ENCODE measurements around the gene TAGLN.

The TAGLN gene

DNA sequence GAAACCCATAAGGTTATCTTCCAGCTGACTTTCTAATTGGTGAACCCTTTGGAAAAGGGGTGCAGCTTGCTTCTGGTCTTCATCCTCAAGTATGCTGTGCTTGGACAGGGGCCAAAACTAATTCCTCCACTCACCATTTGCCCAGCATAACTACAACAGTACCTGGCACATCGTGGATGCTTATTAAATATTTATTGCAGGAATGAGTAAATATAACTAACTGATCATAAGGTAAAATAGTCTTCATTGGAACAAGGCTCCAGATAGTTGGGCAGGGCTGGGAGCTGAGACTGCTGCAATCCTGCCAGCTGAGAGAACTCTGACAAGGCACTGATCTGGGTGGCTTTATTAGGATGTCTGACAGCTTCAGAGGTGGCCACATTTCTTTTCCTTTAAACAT is 23.0 kb upstream of the TAGLN start:
- TF ChIP-seq, protein P1, sequence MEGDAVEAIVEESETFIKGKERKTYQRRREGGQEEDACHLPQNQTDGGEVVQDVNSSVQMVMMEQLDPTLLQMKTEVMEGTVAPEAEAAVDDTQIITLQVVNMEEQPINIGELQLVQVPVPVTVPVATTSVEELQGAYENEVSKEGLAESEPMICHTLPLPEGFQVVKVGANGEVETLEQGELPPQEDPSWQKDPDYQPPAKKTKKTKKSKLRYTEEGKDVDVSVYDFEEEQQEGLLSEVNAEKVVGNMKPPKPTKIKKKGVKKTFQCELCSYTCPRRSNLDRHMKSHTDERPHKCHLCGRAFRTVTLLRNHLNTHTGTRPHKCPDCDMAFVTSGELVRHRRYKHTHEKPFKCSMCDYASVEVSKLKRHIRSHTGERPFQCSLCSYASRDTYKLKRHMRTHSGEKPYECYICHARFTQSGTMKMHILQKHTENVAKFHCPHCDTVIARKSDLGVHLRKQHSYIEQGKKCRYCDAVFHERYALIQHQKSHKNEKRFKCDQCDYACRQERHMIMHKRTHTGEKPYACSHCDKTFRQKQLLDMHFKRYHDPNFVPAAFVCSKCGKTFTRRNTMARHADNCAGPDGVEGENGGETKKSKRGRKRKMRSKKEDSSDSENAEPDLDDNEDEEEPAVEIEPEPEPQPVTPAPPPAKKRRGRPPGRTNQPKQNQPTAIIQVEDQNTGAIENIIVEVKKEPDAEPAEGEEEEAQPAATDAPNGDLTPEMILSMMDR (IDR thresholded peaks at IDR 0.05; ENCODE audit: low read depth, low read length): no peak
- DNase-seq (ENCODE audit: extremely low read depth, low read depth): no peak

DNA sequence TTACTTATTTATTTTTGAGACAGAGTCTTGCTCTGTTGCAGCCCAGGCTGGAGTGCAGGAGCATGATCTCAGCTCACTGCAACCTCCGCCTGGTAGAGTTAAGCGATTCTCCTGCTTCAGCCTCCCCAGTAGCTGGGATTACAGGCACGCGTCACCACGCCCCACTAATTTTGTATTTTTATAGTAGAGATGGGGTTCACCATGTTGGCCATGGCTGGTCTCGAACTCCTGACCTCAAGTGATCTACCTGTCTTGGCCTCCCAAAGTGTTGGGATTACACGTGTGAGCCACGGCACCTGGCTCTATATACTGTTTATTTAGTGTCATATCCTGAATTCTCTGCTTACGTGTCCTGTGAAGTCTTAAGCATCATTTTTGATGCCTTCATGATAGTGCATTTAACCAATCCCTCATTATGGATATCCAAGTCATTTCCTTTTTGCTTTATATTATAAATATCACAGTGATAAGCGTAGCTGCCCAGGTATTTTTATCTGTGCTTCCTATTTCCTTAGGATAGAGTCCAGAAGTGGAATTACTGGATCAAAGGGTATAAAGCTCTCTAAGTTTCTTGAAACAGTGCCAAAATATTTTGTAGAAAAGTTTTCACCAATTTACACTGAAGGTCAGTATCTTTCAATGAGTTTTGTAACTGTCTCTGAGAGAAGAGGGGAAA is 21.5 kb upstream of the TAGLN start:
- TF ChIP-seq, protein P1 (IDR thresholded peaks at IDR 0.05; ENCODE audit: low read depth, low read length): no peak
- no peak for DNase-seq (ENCODE audit: extremely low read depth, low read depth)

DNA sequence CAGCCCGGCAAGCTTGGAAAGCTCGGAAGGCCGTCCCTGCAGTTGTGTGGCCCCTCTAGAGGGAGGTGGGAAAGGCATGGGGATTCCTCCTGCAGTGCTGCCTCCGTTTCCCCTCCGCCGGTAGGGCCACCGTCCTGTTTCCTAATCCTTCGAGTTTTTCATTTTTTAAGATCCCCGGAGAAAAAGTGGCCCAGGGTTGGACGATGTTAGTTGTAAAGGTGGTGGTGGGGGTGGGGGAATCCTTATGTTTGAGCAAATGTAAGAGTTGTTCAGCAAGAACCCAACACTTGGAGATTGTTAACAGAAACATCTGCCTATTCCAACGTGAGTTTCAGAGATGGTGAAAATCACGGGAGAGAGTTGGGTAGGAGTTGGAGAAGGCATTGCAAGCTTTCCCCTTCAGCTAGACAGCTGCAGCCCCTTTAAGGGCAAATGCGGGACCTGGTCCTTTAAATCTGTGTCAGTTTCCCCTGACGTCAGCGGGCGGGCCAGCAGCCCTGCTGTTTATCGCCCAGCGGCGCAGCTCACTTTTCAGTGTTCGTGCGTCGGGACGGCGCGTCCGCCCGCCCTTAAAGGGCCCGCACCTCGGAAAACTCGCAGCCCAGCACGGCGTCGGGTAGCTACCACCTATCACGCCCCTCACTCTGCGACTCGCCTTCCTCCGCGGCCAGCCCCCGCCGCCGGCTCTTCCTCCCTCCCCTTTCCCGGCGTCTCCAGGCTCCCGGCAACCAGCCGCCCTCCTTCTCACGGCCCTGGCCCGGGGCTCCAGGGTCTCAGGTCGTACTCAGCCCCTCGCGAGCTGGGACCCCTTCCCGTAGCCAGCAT is 20.7 kb upstream of the TAGLN start, which contains the start of gene SIDT2:
Gene SIDT2 (plus strand): TSS at position 534 of the 825 bp plus-strand sequence. CDS start 521 bp downstream, outside the sequence.
- TF ChIP-seq, protein P1 (IDR thresholded peaks at IDR 0.05; ENCODE audit: low read depth, low read length): no peak
- peak; percentile 61 for DNase-seq (ENCODE audit: extremely low read depth, low read depth)

DNA sequence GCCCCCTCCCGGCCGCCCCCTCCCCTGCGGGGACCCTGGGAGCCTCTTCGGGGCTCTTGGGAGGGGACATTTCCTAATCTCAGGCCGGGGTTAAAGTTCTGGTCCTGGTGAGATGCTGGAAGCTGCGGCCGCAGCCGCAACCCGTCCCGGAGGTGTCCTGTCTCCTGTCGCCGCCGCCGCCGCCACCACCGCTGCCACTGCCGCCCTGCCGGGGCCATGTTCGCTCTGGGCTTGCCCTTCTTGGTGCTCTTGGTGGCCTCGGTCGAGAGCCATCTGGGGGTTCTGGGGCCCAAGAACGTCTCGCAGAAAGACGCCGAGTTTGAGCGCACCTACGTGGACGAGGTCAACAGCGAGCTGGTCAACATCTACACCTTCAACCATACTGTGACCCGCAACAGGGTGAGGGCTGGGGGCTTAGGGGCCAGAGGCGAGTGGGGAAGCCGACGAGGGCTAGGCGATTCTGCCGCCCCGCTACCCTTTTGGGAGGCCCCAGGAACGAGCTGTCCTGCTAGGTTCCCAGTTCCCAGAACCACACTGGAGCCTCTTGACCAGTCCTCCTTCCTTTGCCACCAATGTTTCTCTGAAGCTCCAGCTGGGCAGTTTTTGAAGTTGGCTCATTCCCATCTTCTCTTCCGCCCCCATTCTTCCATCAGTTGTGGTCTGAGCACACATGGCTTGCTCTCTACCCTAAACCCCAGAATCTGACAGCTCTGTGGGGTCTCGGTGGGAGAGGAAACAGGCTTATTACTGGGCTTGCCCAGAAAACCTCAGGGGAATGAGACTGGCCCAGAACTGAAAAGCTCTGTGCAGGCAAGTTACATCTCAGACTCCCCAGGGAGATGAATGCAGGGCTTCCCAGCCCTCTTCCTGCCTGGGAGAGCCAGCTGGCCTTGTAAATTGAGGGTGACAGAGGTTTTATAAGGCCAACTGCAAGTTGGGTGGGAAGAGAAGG is 19.8 kb upstream of the TAGLN start:
- TF ChIP-seq, protein P1 (IDR thresholded peaks at IDR 0.05; ENCODE audit: low read depth, low read length): no peak

DNA sequence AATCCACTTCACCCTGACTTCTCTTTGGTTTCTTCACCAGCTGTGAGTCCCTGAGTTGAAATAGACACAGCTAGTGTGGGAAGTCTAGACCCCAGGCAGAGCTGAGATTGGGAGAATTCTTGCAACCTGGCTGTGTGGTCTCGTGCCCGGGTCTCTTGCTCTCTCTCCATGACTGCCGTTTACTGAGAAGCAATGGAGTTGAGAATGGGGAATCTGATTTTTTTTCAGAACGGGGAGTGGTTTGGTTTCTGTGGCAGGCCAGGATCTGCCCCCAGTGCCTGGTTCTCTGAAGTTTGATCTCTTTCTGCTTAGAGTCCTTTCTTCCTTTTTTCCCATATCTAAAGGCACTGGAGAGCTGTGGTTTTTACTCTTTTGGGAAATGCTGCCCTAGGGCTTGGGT is 19.1 kb upstream of the TAGLN start:
- TF ChIP-seq, protein P1 (IDR thresholded peaks at IDR 0.05; ENCODE audit: low read depth, low read length): no peak
- no peak for DNase-seq (ENCODE audit: extremely low read depth, low read depth)

More for the DNA sequence above, 19.8 kb upstream of the TAGLN start:
- no peak for DNase-seq (ENCODE audit: extremely low read depth, low read depth)

DNA sequence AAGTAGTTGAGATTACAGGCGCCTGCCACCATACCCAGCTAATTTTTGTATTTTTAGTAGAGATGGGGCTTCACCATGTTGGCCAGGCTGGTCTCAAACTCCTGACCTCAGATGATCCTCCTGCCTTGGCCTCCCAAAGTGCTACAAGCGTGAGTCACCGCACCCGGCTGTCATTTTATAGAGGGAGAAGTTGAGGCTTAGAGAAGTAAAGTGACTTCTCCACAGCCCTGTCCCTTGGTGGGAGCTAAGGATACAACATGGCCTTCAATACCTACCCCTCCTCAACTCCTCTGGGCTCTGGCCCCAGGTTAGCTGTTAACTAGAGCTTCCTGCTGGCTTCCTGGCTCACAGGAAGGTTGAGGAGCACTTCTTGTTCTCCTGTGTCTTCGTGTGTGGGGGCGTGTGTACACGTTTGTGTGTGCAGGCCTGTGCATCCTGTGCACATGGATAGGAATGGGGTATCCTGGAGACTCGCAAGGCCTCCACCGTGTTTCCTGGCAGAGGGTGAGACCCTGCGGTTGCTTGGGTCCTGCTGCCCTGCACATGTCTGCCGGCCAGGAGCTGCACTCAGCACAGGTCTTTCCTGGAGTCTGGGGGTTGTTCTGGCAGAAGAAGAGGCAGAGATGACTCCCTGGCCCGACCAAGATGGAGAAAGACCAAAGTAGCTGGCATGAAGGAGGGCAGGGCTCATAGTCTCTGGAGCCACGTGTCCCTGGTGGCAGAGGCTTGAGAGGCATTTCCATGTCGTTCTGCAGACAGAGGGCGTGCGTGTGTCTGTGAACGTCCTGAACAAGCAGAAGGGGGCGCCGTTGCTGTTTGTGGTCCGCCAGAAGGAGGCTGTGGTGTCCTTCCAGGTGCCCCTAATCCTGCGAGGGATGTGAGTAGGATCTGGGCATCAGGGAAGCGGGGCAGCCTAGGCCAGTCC is 18.2 kb upstream of the TAGLN start:
- DNase-seq (ENCODE audit: extremely low read depth, low read depth): no peak
- TF ChIP-seq, protein P1 (IDR thresholded peaks at IDR 0.05; ENCODE audit: low read depth, low read length): peak; percentile 69
